Stimulated activated effector memory CD8-positive, alpha-beta T cell treated with anti-CD3 and anti-CD28 coated beads, Interleukin-12 subunit alpha, Interleukin-12 subunit beta, amount 100 ng/mL, for 72 hours (primary cell): ENCODE measurements around the gene TNFRSF6B.
"Not testable (repeated sequence)": the region's sequence is repeated elsewhere in the genome, so short reads cannot be mapped to it uniquely, and the experiment has no call there.

ENCODE experiments used
- ATAC-seq: fragments of 150-1000 bp; cut with Tn5 transposase; 2 replicates; pipeline ENCODE4 v1.10.0; 2021
- DNase-seq, 2 donors: peaks; one replicate each; pipeline ENCODE4 v3.0.0; 2021 to 2022; ENCODE audit warnings: low spot score in 2 of 2
- H3K27ac Mint-ChIP-seq: one replicate; pipeline ENCODE4 v1.8.0; 2022; ENCODE audit warnings: mild to moderate bottlenecking, mixed read lengths
- H3K36me3 Mint-ChIP-seq: one replicate; pipeline ENCODE4 v1.8.0; 2022; ENCODE audit warnings: mild to moderate bottlenecking, mixed read lengths
- H3K4me1 Mint-ChIP-seq: one replicate; pipeline ENCODE4 v1.8.0; 2022; ENCODE audit warnings: mixed read lengths
- H3K4me3 Mint-ChIP-seq: one replicate; pipeline ENCODE4 v1.8.0; 2022; ENCODE audit warnings: mild to moderate bottlenecking, mixed read lengths
- H3K9me3 Mint-ChIP-seq: one replicate; pipeline ENCODE4 v1.8.0; 2022; ENCODE audit warnings: mixed read lengths

TNFRSF6B gene, protein sequence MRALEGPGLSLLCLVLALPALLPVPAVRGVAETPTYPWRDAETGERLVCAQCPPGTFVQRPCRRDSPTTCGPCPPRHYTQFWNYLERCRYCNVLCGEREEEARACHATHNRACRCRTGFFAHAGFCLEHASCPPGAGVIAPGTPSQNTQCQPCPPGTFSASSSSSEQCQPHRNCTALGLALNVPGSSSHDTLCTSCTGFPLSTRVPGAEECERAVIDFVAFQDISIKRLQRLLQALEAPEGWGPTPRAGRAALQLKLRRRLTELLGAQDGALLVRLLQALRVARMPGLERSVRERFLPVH

GRCh38 chr20:63696628-63697356 lies at the start of gene TNFRSF6B:
TNFRSF6B (plus strand) TSS chr20:63696652; CDS start chr20:63696768, 116 bp downstream.
- peak within 1 kb of the TSS; percentile 35 for H3K4me3 Mint-ChIP-seq
- H3K9me3 Mint-ChIP-seq = no peaks in the 10 kb centered on the region
- peak within 1 kb of the TSS; percentile 70 for H3K27ac Mint-ChIP-seq
- peaks cover 63% of the 10 kb centered on the region for H3K36me3 Mint-ChIP-seq
- ATAC-seq (peak; percentile 1), DNase-seq (peak in 1 of 2 donors; percentile 51)
- peaks cover 31% of the 10 kb centered on the region for H3K4me1 Mint-ChIP-seq

DNA sequence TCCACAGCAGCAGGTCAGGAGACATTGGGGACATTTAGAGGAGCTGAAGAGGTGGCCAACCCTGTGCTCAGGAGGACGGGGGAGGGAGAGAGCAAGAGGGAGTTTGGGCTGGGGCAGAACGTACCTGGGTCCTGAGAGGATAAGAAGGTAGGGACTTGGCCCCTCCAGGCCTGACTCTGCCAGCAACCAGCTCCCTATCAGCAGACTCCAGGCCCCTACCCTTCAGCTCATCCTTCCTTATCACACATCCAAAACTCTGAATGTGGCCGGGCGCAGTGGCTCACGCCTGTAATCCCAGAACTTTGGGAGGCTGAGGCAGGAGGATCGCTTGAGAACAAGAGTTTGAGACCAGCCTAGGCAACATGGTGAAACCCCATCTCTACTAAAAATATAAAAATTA lies 48.3 kb upstream of the TNFRSF6B start:
- peaks cover 19% of the 10 kb centered on the region for H3K4me1 Mint-ChIP-seq
- H3K9me3 Mint-ChIP-seq = no peaks in the 10 kb centered on the region
- peaks cover 8% of the 10 kb centered on the region for H3K36me3 Mint-ChIP-seq
- DNase-seq (no peak), ATAC-seq (no peak)
- no peak overlapping the region for H3K4me3 Mint-ChIP-seq
- H3K27ac Mint-ChIP-seq = no peak overlapping the region

DNA sequence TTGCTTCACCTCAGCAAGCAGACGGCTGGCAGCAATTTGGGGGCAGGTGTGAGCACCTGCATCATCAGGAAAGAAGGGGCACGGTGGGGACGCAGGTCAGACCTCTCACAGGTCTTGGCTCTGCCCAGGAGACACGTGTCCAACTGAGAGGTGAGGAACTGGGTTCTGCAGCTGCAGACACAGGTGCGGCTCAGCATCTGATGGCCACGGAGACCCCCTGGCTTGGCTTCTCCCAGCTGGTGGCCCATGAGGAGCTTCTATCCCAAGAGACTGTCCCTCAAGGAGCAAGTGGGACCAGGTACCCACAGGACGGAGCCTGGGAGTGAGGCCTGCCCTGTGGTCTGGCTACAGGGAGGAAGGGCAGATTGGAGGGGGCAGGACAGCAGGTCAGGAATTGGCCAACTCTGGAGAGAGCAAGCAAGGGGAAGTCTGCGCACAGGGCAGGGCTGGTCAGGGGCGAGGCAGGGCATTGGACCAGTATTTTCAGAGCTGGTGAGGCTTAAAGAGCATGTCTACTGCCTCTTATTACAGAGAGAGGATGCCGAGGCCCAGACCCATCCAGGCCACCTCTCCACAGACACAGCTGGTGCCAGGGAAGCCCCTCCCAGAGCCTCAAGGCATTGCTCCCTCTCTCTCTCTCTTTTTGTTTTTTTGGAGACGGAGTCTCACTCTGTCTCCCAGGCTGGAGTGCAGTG lies 47.4 kb upstream of the TNFRSF6B start:
- Mint-ChIP-seq H3K4me3 (no peak overlapping the region), H3K9me3 (no peaks in the 10 kb centered on the region), H3K36me3 (peaks cover 5% of the 10 kb centered on the region), H3K4me1 (peaks cover 22% of the 10 kb centered on the region), H3K27ac (no peak overlapping the region)
- DNase-seq = no peak
- ATAC-seq = no peak

DNA sequence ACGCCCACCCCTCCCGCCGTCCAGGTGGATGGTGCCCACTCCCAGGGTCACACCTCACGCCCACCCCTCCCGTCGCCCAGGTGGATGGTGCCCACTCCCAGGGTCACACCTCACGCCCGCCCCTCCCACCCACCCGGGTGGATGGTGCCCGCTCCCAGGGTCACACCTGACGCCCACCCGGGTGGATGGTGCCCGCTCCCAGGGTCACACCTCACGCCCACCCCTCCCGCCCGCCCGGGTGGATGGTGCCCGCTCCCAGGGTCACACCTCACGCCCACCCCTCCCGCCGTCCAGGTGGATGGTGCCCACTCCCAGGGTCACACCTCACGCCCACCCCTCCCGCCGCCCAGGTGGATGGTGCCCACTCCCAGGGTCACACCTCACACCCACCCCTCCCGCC lies 46.0 kb upstream of the TNFRSF6B start:
- H3K9me3 Mint-ChIP-seq, H3K27ac Mint-ChIP-seq, DNase-seq, H3K4me3 Mint-ChIP-seq, H3K36me3 Mint-ChIP-seq, ATAC-seq: not testable (repeated sequence)
- H3K4me1 Mint-ChIP-seq = peaks cover 31% of the 10 kb centered on the region

- H3K9me3 Mint-ChIP-seq = no peaks in the 10 kb centered on the region
- H3K4me1 Mint-ChIP-seq = peaks cover 26% of the 10 kb centered on the region
- ATAC-seq (no peak), DNase-seq (peak in 1 of 2 donors; percentile 68)
- H3K4me3 Mint-ChIP-seq = peak overlapping the region; percentile 78
- H3K27ac Mint-ChIP-seq = peak overlapping the region; percentile 81
- peaks cover 5% of the 10 kb centered on the region for H3K36me3 Mint-ChIP-seq
Measured at GRCh38 chr20:63651942-63652191, 44.6 kb upstream of the TNFRSF6B start.

- Mint-ChIP-seq H3K4me3 (peak overlapping the region; percentile 84), H3K27ac (no peak overlapping the region), H3K9me3 (no peaks in the 10 kb centered on the region), H3K36me3 (peaks cover 5% of the 10 kb centered on the region), H3K4me1 (peaks cover 26% of the 10 kb centered on the region)
- ATAC-seq = peak; percentile 52
- DNase-seq = peak in 1 of 2 donors; percentile 74
Measured at GRCh38 chr20:63652192-63652980, 44.1 kb upstream of the TNFRSF6B start.

GRCh38 chr20:63653041-63653973 lies 43.1 kb upstream of the TNFRSF6B start, which contains the start of gene STMN3:
STMN3 (minus strand) TSS chr20:63653424; CDS start chr20:63653345, 79 bp downstream.
- peak within 1 kb of the TSS; percentile 67 for H3K27ac Mint-ChIP-seq
- peaks cover 35% of the 10 kb centered on the region for H3K4me1 Mint-ChIP-seq
- DNase-seq (peak; percentile 63 to 86), ATAC-seq (peak; percentile 65)
- H3K36me3 Mint-ChIP-seq = peaks cover 10% of the 10 kb centered on the region
- peak within 1 kb of the TSS; percentile 84 for H3K4me3 Mint-ChIP-seq
- no peaks in the 10 kb centered on the region for H3K9me3 Mint-ChIP-seq

- no peak for ATAC-seq
- H3K4me3 Mint-ChIP-seq = peak overlapping the region; percentile 84
- peak overlapping the region; percentile 67 for H3K27ac Mint-ChIP-seq
Measured at GRCh38 chr20:63653974-63654668, 42.3 kb upstream of the TNFRSF6B start.

DNA sequence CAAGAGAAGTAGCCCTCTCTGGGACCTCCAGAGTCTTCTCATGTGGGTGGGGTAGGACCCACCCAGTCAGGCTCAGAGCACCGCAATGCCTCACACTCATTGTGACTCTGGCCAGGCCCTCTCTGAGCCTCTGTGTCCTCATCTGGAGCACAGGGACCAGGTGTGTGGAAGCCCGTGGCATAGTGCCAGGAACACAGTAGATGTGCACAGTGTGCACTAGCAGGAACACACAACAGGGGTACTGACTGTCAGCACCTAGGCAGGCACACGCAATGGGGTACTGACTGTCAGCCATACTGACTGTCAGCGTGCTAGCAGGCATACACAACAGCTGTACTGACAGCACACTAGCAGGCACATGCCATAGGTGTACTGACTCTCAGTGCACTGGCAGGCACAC lies 41.2 kb upstream of the TNFRSF6B start:
- no peak for ATAC-seq
- Mint-ChIP-seq H3K4me3 (no peak overlapping the region), H3K27ac (no peak overlapping the region), H3K36me3 (peaks cover 20% of the 10 kb centered on the region), H3K9me3 (no peaks in the 10 kb centered on the region), H3K4me1 (peaks cover 48% of the 10 kb centered on the region)
- no peak for DNase-seq

More at GRCh38 chr20:63653974-63654668, 42.3 kb upstream of the TNFRSF6B start:
- Mint-ChIP-seq H3K4me1 (peaks cover 40% of the 10 kb centered on the region), H3K36me3 (peaks cover 11% of the 10 kb centered on the region), H3K9me3 (no peaks in the 10 kb centered on the region)
- no peak for DNase-seq

DNA sequence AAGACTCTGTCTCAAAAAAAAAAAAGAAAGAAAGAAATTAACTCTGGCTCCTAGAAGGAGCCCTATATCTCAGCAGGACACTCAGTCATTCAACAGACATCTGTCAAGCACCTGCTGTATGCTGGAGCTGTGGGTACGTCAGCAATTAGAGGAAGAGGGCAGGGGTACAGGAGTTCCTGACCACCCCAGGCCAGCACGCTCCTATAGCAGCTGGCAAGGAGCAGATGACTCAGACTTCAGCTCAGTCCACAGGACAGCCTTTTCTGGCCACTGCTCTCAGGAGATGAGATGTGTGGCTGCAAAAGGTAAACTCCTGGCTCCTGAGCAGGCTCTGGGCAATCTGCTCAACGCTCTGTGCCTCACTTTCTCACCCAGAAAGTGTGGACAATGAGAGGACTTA lies 40.0 kb upstream of the TNFRSF6B start:
- Mint-ChIP-seq H3K36me3 (peaks cover 27% of the 10 kb centered on the region), H3K27ac (peak overlapping the region; percentile 96), H3K4me1 (peaks cover 41% of the 10 kb centered on the region), H3K9me3 (no peaks in the 10 kb centered on the region), H3K4me3 (peak overlapping the region; percentile 94)
- no peak for DNase-seq
- ATAC-seq = no peak

- Mint-ChIP-seq H3K36me3 (peaks cover 33% of the 10 kb centered on the region), H3K4me1 (peaks cover 40% of the 10 kb centered on the region), H3K9me3 (no peaks in the 10 kb centered on the region), H3K4me3 (peak overlapping the region; percentile 94), H3K27ac (peak overlapping the region; percentile 96)
- ATAC-seq (no peak), DNase-seq (no peak)
Measured at GRCh38 chr20:63657260-63657936, 39.1 kb upstream of the TNFRSF6B start.

GRCh38 chr20:63657937-63658748 lies 38.3 kb upstream of the TNFRSF6B start, which contains the start of gene RTEL1:
RTEL1 (plus strand) TSS chr20:63658312; CDS start chr20:63659403, 1,091 bp downstream.
- ATAC-seq = peak; percentile 87
- H3K9me3 Mint-ChIP-seq = no peaks in the 10 kb centered on the region
- peak; percentile 92 to 98 for DNase-seq
- H3K4me1 Mint-ChIP-seq = peaks cover 41% of the 10 kb centered on the region
- peaks cover 36% of the 10 kb centered on the region for H3K36me3 Mint-ChIP-seq
- peak within 1 kb of the TSS; percentile 96 for H3K27ac Mint-ChIP-seq
- peak within 1 kb of the TSS; percentile 94 for H3K4me3 Mint-ChIP-seq
